Common myeloid progenitor, CD34-positive (primary cell): ENCODE data around the gene NOXO1.
A peak's percentile ranks its signal among the peaks of the same experiment; 100 is the strongest.

Experiments used
- CTCF ChIA-PET: fragments of 350-600 bp; sonication (Branson Sonifier 250); formaldehyde crosslinking; loops from one replicate; lab custom pipeline; 2021; ENCODE audit warnings: antibody characterized with exemption; lab: Charles Lee
- POLR2A ChIA-PET: fragments of 350-600 bp; sonication (Branson Sonifier 250); formaldehyde crosslinking; loops from one replicate; lab custom pipeline; 2021; ENCODE audit warnings: antibody characterized with exemption; lab: Charles Lee
- DNase-seq, 3 donors: peaks; one replicate each; pipeline versions ENCODE4 v3.0.0 to v3.0.0-alpha.2; 2013
- H3K27ac ChIP-seq, 2 experiments: 1 replicate in 1 of 2; 2 replicates in 1 of 2; pipeline ENCODE4 v1.7.0; 2013; ENCODE audit warnings: inconsistent platforms in 2 of 2, low read length in 2 of 2, mild to moderate bottlenecking in 2 of 2, low read depth in 1 of 2, moderate library complexity in 1 of 2; ENCODE audit not compliant: severe bottlenecking in 2 of 2, insufficient read depth in 1 of 2, poor library complexity in 1 of 2
- H3K27me3 ChIP-seq, 5 experiments: replicated peaks in 2 of 5; 1 replicate in 3 of 5; 2 replicates in 2 of 5; pipeline versions ENCODE4 v1.6.1 to v1.7.0; 2013; ENCODE audit warnings: low read length in 4 of 5, mild to moderate bottlenecking in 2 of 5, moderate library complexity in 2 of 5, inconsistent platforms in 1 of 5; ENCODE audit not compliant: insufficient read depth in 5 of 5, control insufficient read depth in 4 of 5
- H3K36me3 ChIP-seq, 4 experiments: 1 replicate in 2 of 4; 2 replicates in 2 of 4; pipeline versions ENCODE4 v1.6.1 to v1.7.0; 2013; ENCODE audit warnings: low read length in 3 of 4, control low read depth in 1 of 4, mild to moderate bottlenecking in 1 of 4; ENCODE audit not compliant: control insufficient read depth in 4 of 4, insufficient read depth in 4 of 4
- H3K4me1 ChIP-seq, 4 experiments: 1 replicate in 3 of 4; 2 replicates in 1 of 4; pipeline versions ENCODE4 v1.6.1 to v1.7.1; 2013; ENCODE audit warnings: low read length in 3 of 4, mild to moderate bottlenecking in 3 of 4, control low read depth in 1 of 4, inconsistent platforms in 1 of 4, moderate library complexity in 1 of 4; ENCODE audit not compliant: control insufficient read depth in 4 of 4, insufficient read depth in 4 of 4; ENCODE audit errors: control extremely low read depth in 1 of 4
- H3K4me3 ChIP-seq, 7 experiments: 1 replicate in 4 of 7; 2 replicates in 3 of 7; pipeline versions ENCODE4 v1.5.1 to v1.7.0; 2013; ENCODE audit warnings: mild to moderate bottlenecking in 7 of 7, low read length in 6 of 7, moderate library complexity in 6 of 7, inconsistent platforms in 2 of 7, low read depth in 2 of 7, control low read depth in 1 of 7; ENCODE audit not compliant: insufficient read depth in 4 of 7, control insufficient read depth in 1 of 7; ENCODE audit errors: extremely low read depth in 1 of 7
- H3K9me3 ChIP-seq, 5 experiments: 1 replicate in 4 of 5; 2 replicates in 1 of 5; pipeline versions ENCODE4 v1.6.1 to v1.7.1; 2013; ENCODE audit warnings: low read length in 4 of 5, mild to moderate bottlenecking in 2 of 5, inconsistent platforms in 1 of 5, low read depth in 1 of 5, moderate library complexity in 1 of 5; ENCODE audit not compliant: control insufficient read depth in 4 of 5, insufficient read depth in 2 of 5; ENCODE audit errors: control extremely low read depth in 1 of 5
- WGBS: methylation state at CpG from one replicate; pipeline ENCODE4 v1.1.5; 2013; ENCODE audit not compliant: insufficient coverage; 5-methylcytosine and 5-hydroxymethylcytosine counted together

The NOXO1 gene

GRCh38 chr16:2026461-2027023 is 45.3 kb upstream of the NOXO1 start, which contains the start of gene NHERF2:
NHERF2 (plus strand) TSS chr16:2026902; CDS start chr16:2027006, 104 bp downstream.
- DNase-seq = no peak
- WGBS = 9% methylated on average over 40 of the region's 59 CpGs
- POLR2A ChIA-PET = no interaction called here
- peaks cover 0 to 36% (median 23%) of the 10 kb centered on the region in 4 experiments for H3K4me1 ChIP-seq
- peak within 1 kb of the TSS in 6 of 7 experiments; percentile 32 to 58 (median 54) for H3K4me3 ChIP-seq
- CTCF ChIA-PET = no interaction called here
- H3K27me3 ChIP-seq = peaks cover 0 to 27% (median 7%) of the 10 kb centered on the region in 5 experiments
- no peak within 1 kb of the TSS for H3K27ac ChIP-seq
- H3K36me3 ChIP-seq = no peaks in the 10 kb centered on the region
- no peaks in the 10 kb centered on the region for H3K9me3 ChIP-seq

GRCh38 chr16:2025878-2026460 is 44.7 kb upstream of the NOXO1 start:
- peaks cover 0 to 33% (median 23%) of the 10 kb centered on the region in 4 experiments for H3K4me1 ChIP-seq
- DNase-seq = no peak
- H3K36me3 ChIP-seq = no peaks in the 10 kb centered on the region
- H3K27me3 ChIP-seq = peaks cover 0 to 29% (median 7%) of the 10 kb centered on the region in 5 experiments
- ChIA-PET CTCF (interaction anchor here (1.0 to 1.3 kb wide), 3 partner anchors 10 to 122 kb away, joined by 3 to 4 read pairs (median 3); no protein-coding TSS in a partner anchor), POLR2A (no interaction called here)
- H3K27ac ChIP-seq = no peak overlapping the region
- H3K4me3 ChIP-seq = peak overlapping the region in 1 of 7 experiments; percentile 47
- H3K9me3 ChIP-seq = no peaks in the 10 kb centered on the region
- 96% methylated on average over 12 of the region's 16 CpGs for WGBS

- POLR2A ChIA-PET = no interaction called here
- no peak overlapping the region for H3K4me3 ChIP-seq
- peaks cover 0 to 39% (median 29%) of the 10 kb centered on the region in 4 experiments for H3K4me1 ChIP-seq
- no peaks in the 10 kb centered on the region for H3K9me3 ChIP-seq
- peaks cover 0 to 36% (median 7%) of the 10 kb centered on the region in 5 experiments for H3K27me3 ChIP-seq
- H3K27ac ChIP-seq = no peak overlapping the region
- CTCF ChIA-PET = interaction anchor here (1.0 to 1.6 kb wide), 6 partner anchors 9 to 127 kb away, joined by 3 to 5 read pairs (median 4); no protein-coding TSS in a partner anchor
- WGBS = 98% methylated on average over 14 of the region's 14 CpGs
- DNase-seq = no peak
- H3K36me3 ChIP-seq = no peaks in the 10 kb centered on the region
These were observed 44.0 kb upstream of the NOXO1 start for GRCh38 chr16:2025251-2025650.

- H3K27me3 ChIP-seq = peaks cover 0 to 48% (median 8%) of the 10 kb centered on the region in 5 experiments
- no peak overlapping the region for H3K27ac ChIP-seq
- H3K4me1 ChIP-seq = peaks cover 0 to 51% (median 38%) of the 10 kb centered on the region in 4 experiments
- no peak for DNase-seq
- H3K36me3 ChIP-seq = no peaks in the 10 kb centered on the region
- H3K4me3 ChIP-seq = no peak overlapping the region
- WGBS = 86% methylated on average over 12 of the region's 12 CpGs
- H3K9me3 ChIP-seq = no peaks in the 10 kb centered on the region
- ChIA-PET POLR2A (no interaction called here), CTCF (interaction anchor here (1.0 to 2.6 kb wide), 9 partner anchors 13 to 129 kb away, joined by 3 to 12 read pairs (median 4); partner anchors contain the start of genes NTHL1 and TSC2)
These were observed 42.8 kb upstream of the NOXO1 start for GRCh38 chr16:2024032-2024420.

DNA sequence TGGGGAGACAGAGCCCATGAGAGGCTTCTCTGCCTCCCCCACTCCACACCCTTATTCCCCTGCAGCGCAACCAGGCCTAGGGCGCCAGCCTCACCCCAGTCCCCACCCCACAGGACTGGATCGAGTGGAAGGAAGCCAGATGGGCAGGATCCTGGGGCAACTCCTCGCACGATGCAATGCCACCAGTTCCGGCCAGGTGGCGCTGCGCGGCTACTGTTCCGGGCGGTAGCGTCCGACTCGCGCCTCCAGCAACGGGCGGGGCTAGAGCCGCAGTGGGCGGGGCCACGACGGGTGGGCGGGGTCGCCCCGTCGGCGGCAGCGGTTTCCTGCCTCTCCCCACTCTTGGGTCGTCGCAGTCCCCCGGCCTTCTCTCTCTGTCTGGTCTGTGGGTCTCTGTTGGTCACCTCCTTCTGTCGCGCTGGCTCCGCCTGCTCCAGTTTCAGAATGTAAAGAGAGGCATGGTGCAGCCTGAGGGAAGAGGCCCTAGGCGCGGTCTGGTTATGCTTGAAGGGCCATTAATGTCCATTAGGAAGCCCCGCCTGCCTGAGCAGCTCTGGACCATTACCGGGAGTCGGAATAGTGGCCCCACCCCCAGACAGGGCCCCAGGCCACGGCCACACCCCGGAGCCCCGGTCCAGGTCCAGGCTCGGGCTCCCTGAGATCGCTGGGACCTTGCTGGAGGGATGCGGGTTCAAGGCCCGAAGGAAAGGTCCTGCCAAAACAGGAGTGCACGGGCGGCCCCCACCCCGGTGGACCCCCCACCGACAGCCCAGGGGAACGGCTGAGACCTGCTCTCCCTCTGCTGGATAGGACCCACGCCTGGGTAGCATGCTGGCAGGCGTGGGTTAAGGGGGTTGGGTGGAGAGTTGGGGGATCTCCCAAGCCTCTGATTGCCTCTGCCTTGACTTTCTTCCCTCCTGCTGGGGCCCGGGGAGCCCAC is 42.1 kb upstream of the NOXO1 start:
- no peaks in the 10 kb centered on the region for H3K9me3 ChIP-seq
- peaks cover 0 to 50% (median 9%) of the 10 kb centered on the region in 5 experiments for H3K27me3 ChIP-seq
- ChIA-PET CTCF (interaction anchor here (0.7 to 2.6 kb wide), 17 partner anchors 12 to 228 kb away, joined by 3 to 12 read pairs (median 4); partner anchors contain the start of genes ECI1, NTHL1, RAB26 and TSC2), POLR2A (interaction anchor here (0.8 to 1.0 kb wide), 2 partner anchors 130 to 132 kb away, joined by 4 to 8 read pairs; partner anchors contain the start of gene TRAF7)
- DNase-seq = peak; percentile 86 to 92 (median 91)
- no peaks in the 10 kb centered on the region for H3K36me3 ChIP-seq
- peak overlapping the region; percentile 11 to 74 (median 51) for H3K4me3 ChIP-seq
- peaks cover 0 to 52% (median 38%) of the 10 kb centered on the region in 4 experiments for H3K4me1 ChIP-seq
- no peak overlapping the region for H3K27ac ChIP-seq
- WGBS = 7% methylated on average over 36 of the region's 53 CpGs

- POLR2A ChIA-PET = interaction anchor here (0.8 to 1.0 kb wide), 2 partner anchors 131 to 133 kb away, joined by 4 to 8 read pairs; partner anchors contain the start of gene TRAF7
- Histone ChIP-seq H3K27me3 (peaks cover 0 to 43% (median 10%) of the 10 kb centered on the region in 5 experiments), H3K36me3 (no peaks in the 10 kb centered on the region), H3K27ac (no peak overlapping the region), H3K4me3 (peak overlapping the region in 6 of 7 experiments; percentile 38 to 74 (median 56)), H3K9me3 (no peaks in the 10 kb centered on the region), H3K4me1 (peaks cover 0 to 51% (median 38%) of the 10 kb centered on the region in 4 experiments)
- 3% methylated on average over 9 of the region's 14 CpGs for WGBS
- CTCF ChIA-PET = interaction anchor here (0.7 to 2.6 kb wide), 16 partner anchors 11 to 235 kb away, joined by 3 to 12 read pairs (median 4); partner anchors contain the start of genes ECI1, NTHL1, RAB26 and TSC2
- peak in 2 of 3 donors; percentile 54 to 56 for DNase-seq
These were observed 41.4 kb upstream of the NOXO1 start for GRCh38 chr16:2022723-2023091.
